IMR-90 (cell line): ENCODE data around the gene ZSWIM8.

Source experiments
- BHLHE40 ChIP-seq: fragments of 150-350 bp; IDR thresholded peaks from 2 replicates; pipeline ENCODE4 v1.6.1; 2016; ENCODE audit warnings: mild to moderate bottlenecking, low read depth, low read length
- POLR2A ChIP-seq: IDR thresholded peaks from 2 replicates; pipeline ENCODE4 v1.6.1; 2012; ENCODE audit warnings: mild to moderate bottlenecking, low read depth, low read length
- RCOR1 ChIP-seq: IDR thresholded peaks from 2 replicates; pipeline ENCODE4 v1.6.1; 2012; ENCODE audit warnings: mild to moderate bottlenecking, low read length, improper control_type of control experiment; ENCODE audit not compliant: insufficient replicate concordance
- RFX5 ChIP-seq: IDR thresholded peaks from 2 replicates; pipeline ENCODE4 v1.8.0; 2012; ENCODE audit warnings: low read depth, mild to moderate bottlenecking, low read length, moderate library complexity
- TF ChIP-seq, protein P1 (sequence below): conservative IDR thresholded peaks from 2 replicates; pipeline ENCODE4 v1.5.1; 2012; ENCODE audit warnings: mild to moderate bottlenecking, low read depth, low read length, improper control_type of control experiment
- TF ChIP-seq, protein P2 (sequence below): fragments of 150-350 bp; IDR thresholded peaks from 2 replicates; pipeline ENCODE4 v1.6.1; 2017; ENCODE audit warnings: mild to moderate bottlenecking, antibody characterized with exemption, low read length, low read depth
- TF ChIP-seq, protein P3 (sequence below): fragments of 150-350 bp; IDR thresholded peaks from 2 replicates; pipeline ENCODE4 v1.6.1; 2016; ENCODE audit warnings: low read depth, mild to moderate bottlenecking, low read length, moderate library complexity, borderline replicate concordance

DNA sequence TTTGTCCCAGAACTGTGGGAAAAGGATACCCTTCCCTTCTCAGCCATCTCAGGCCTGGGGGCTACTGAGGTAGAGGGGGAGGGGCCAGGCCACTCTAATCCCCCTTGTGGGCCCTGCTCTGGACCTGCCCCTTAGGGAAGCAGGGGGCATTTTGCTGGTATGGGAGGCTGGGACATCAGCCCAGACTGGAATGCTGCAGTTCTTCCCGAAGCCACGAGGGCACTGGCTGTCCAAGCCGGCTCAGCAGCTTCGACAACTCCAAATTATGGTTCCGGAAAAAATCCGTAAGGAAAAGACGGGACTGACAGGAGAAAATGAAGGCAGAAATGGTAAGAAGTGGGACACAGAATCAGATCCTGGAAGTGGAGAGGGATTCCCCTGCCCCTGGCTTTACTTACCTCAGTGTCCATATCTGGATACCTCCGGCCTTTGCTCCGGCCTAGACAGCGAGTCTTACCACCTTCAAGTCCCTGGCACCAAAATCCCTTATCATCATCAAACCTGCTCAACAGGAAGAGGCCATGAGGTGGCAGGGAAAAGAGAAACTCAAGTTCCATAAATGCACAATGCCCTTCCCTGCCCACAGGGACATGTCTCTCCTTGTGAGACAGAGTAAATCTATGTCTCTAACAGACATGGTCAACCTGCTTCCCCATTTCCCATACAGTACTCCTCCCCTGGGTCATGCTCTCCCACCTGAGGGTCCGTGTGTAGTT is 17.0 kb downstream of the ZSWIM8 start:
- TF ChIP-seq, protein P1, sequence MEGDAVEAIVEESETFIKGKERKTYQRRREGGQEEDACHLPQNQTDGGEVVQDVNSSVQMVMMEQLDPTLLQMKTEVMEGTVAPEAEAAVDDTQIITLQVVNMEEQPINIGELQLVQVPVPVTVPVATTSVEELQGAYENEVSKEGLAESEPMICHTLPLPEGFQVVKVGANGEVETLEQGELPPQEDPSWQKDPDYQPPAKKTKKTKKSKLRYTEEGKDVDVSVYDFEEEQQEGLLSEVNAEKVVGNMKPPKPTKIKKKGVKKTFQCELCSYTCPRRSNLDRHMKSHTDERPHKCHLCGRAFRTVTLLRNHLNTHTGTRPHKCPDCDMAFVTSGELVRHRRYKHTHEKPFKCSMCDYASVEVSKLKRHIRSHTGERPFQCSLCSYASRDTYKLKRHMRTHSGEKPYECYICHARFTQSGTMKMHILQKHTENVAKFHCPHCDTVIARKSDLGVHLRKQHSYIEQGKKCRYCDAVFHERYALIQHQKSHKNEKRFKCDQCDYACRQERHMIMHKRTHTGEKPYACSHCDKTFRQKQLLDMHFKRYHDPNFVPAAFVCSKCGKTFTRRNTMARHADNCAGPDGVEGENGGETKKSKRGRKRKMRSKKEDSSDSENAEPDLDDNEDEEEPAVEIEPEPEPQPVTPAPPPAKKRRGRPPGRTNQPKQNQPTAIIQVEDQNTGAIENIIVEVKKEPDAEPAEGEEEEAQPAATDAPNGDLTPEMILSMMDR, result no peak
- TF ChIP-seq, protein P2, sequence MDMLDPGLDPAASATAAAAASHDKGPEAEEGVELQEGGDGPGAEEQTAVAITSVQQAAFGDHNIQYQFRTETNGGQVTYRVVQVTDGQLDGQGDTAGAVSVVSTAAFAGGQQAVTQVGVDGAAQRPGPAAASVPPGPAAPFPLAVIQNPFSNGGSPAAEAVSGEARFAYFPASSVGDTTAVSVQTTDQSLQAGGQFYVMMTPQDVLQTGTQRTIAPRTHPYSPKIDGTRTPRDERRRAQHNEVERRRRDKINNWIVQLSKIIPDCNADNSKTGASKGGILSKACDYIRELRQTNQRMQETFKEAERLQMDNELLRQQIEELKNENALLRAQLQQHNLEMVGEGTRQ, result no peak
- TF ChIP-seq RCOR1, result no peak
- no peak for TF ChIP-seq RFX5
- no peak for TF ChIP-seq POLR2A
- TF ChIP-seq, protein P3, sequence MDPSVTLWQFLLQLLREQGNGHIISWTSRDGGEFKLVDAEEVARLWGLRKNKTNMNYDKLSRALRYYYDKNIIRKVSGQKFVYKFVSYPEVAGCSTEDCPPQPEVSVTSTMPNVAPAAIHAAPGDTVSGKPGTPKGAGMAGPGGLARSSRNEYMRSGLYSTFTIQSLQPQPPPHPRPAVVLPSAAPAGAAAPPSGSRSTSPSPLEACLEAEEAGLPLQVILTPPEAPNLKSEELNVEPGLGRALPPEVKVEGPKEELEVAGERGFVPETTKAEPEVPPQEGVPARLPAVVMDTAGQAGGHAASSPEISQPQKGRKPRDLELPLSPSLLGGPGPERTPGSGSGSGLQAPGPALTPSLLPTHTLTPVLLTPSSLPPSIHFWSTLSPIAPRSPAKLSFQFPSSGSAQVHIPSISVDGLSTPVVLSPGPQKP, result no peak
- TF ChIP-seq BHLHE40, result no peak
